Medulla oblongata (tissue), 1 donor: ENCODE measurements around the gene C11orf16.
A peak's percentile ranks its signal among the peaks of the same experiment; 100 is the strongest.
"Not testable (repeated sequence)": the region's sequence is repeated elsewhere in the genome, so short reads cannot be mapped to it uniquely, and the experiment has no call there.

ENCODE experiments used
- DNase-seq: peaks from one replicate; pipeline ENCODE4 v3.0.0-alpha.2; 2015; ENCODE audit errors: extremely low spot score

C11orf16 gene

GRCh38 chr11:8891185-8891584 is 41.6 kb downstream of the C11orf16 start:
- not testable (repeated sequence) for DNase-seq

GRCh38 chr11:8886322-8886721 is 46.4 kb downstream of the C11orf16 start:
- DNase-seq, result no peak

GRCh38 chr11:8881585-8881984 is 51.2 kb downstream of the C11orf16 start:
- DNase-seq, result not testable (repeated sequence)

GRCh38 chr11:8878771-8879170 is 54.0 kb downstream of the C11orf16 start:
- no peak for DNase-seq

- DNase-seq, result peak; percentile 38
Measured at GRCh38 chr11:8873741-8874405, 58.9 kb downstream of the C11orf16 start.

GRCh38 chr11:8871962-8872361 is 60.8 kb downstream of the C11orf16 start:
- no peak for DNase-seq

- peak; percentile 76 for DNase-seq
Measured at GRCh38 chr11:8871171-8871775, 61.5 kb downstream of the C11orf16 start.

GRCh38 chr11:8870411-8871170 is 62.2 kb downstream of the C11orf16 start:
- peak; percentile 35 for DNase-seq
